GM23248 (cell line): ENCODE data around the gene MAP3K14. TPM values are rescaled to one million over a fixed set of nuclear protein-coding genes. Genes with fewer than 3 reads are reported as not detected.

Source experiments
- DNase-seq: peaks from one replicate; pipeline ENCODE4 v3.0.0-alpha.2; 2015
- H2AFZ ChIP-seq: fragments of 200-600 bp; sonication (generic); 2 replicates; pipeline ENCODE4 v1.6.1; 2016; ENCODE audit warnings: antibody characterized with exemption
- H3F3A ChIP-seq: fragments of 200-600 bp; sonication (generic); 2 replicates; pipeline ENCODE4 v1.6.1; 2016; ENCODE audit warnings: mild to moderate bottlenecking, antibody characterized with exemption, mixed run types; ENCODE audit not compliant: insufficient read depth
- H3K27ac ChIP-seq: fragments of 200-600 bp; sonication (generic); 2 replicates; pipeline ENCODE4 v1.5.1; 2016; ENCODE audit warnings: mild to moderate bottlenecking
- H3K27me3 ChIP-seq: fragments of 200-600 bp; sonication (generic); replicated peaks from 2 replicates; pipeline ENCODE4 v1.6.1; 2016; ENCODE audit warnings: mild to moderate bottlenecking; ENCODE audit not compliant: insufficient read depth
- H3K36me3 ChIP-seq: fragments of 200-600 bp; sonication (generic); 2 replicates; pipeline ENCODE4 v1.6.1; 2016; ENCODE audit warnings: low read depth, mild to moderate bottlenecking
- H3K4me1 ChIP-seq: fragments of 200-600 bp; sonication (generic); 2 replicates; pipeline ENCODE4 v1.6.1; 2016; ENCODE audit warnings: mild to moderate bottlenecking; ENCODE audit not compliant: insufficient read depth
- H3K4me2 ChIP-seq: fragments of 200-600 bp; sonication (generic); one replicate; pipeline ENCODE4 v1.6.1; 2016; ENCODE audit warnings: mild to moderate bottlenecking; ENCODE audit not compliant: unreplicated experiment
- H3K4me3 ChIP-seq: fragments of 200-600 bp; sonication (generic); 2 replicates; pipeline ENCODE4 v1.5.1; 2016; ENCODE audit warnings: mild to moderate bottlenecking
- H3K79me2 ChIP-seq: fragments of 200-600 bp; sonication (generic); 2 replicates; pipeline ENCODE4 v1.6.1; 2016; ENCODE audit warnings: mild to moderate bottlenecking; ENCODE audit not compliant: insufficient read depth
- H3K9ac ChIP-seq: fragments of 200-600 bp; sonication (generic); 2 replicates; pipeline ENCODE4 v1.6.1; 2016; ENCODE audit warnings: mild to moderate bottlenecking
- H3K9me2 ChIP-seq: fragments of 200-600 bp; sonication (generic); 2 replicates; pipeline ENCODE4 v1.6.1; 2016; ENCODE audit warnings: mixed run types, mild to moderate bottlenecking, moderate library complexity; ENCODE audit not compliant: insufficient read depth
- H3K9me3 ChIP-seq: fragments of 200-600 bp; sonication (generic); one replicate; pipeline ENCODE4 v1.6.1; 2017; ENCODE audit warnings: low read depth
- H4K20me1 ChIP-seq: fragments of 200-600 bp; sonication (generic); 2 replicates; pipeline ENCODE4 v1.6.0; 2016; ENCODE audit not compliant: insufficient read depth
- EZH2 ChIP-seq: fragments of 200-600 bp; sonication (generic); IDR thresholded peaks from 2 replicates; pipeline ENCODE4 v1.6.1; 2018; ENCODE audit warnings: antibody characterized with exemption, mild to moderate bottlenecking; ENCODE audit not compliant: insufficient read depth, poor library complexity, severe bottlenecking
- EZH2phosphoT487 ChIP-seq: fragments of 200-600 bp; sonication (generic); IDR thresholded peaks from 2 replicates; pipeline ENCODE4 v1.6.1; 2018; ENCODE audit warnings: antibody characterized with exemption, moderate library complexity, mild to moderate bottlenecking, low read depth; ENCODE audit not compliant: insufficient read depth
- WGBS, 2 experiments: methylation state at CpG; one replicate each; pipeline ENCODE4 v1.1.6; 2015 to 2017; ENCODE audit warnings: low lambda C conversion rate in 2 of 2, low coverage in 1 of 2; ENCODE audit errors: missing lambda C conversion rate in 2 of 2; 5-methylcytosine and 5-hydroxymethylcytosine counted together
- in situ Hi-C: fragments of 300-500 bp; cut with MboI; formaldehyde crosslinking; loops from 2 replicates; pipeline ENCODE4 v1.15.0; 2020
- polyA plus RNA-seq: library from polyadenylated mRNA; unstranded; fragments of >200 nt; fragmentation: Nextera tagmentation; extraction: Ambion mirVana; gene quantifications from 2 replicates; pipeline ENCODE4 v1.2.1, GENCODE V29; 2016
- total RNA-seq: library from RNA; depleted of rRNA; stranded (reverse); fragments of >200 nt; shearing (Covaris generic); gene quantifications from 2 replicates; pipeline ENCODE4 v1.2.3, GENCODE V29; 2014

The MAP3K14 gene
- total and polyA plus RNA-seq, 2 experiments from 2014 or later, result 3.4 to 4.2 TPM

DNA sequence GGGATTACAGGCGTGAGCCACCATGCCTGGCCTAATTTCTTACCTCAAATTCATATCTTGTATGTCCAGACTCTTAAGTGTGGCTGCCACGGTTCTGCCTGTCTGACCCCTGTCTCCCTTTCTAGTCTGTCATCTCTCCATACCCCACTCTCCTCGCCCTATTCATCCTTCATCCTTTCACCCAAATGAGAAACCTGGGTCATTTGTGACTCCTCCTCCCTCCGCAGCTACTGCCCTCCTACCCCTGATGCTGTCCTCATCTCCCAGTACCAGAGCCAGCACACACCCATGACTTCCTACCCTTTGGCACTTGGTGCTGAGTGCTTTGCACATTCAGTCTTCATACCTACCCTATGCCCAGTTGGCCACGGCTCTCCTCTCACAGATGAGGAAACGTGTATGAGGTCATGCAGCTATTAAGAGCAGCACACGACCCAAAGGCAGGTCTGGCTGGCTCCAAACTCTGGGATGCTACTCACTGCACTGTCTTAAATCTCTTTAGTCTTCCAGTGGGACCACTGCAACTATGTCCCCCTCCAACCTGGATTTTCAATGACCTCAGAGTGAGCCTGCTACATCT lies 56.5 kb downstream of the MAP3K14 start:
- in situ Hi-C loops, result no loop called here
- no peak for TF ChIP-seq EZH2phosphoT487
- no peak for TF ChIP-seq EZH2
- Histone ChIP-seq H3K9me2 (no peaks in the 10 kb centered on the region), H3K4me2 (no peak overlapping the region), H3K27ac (no peak overlapping the region), H3K79me2 (no peaks in the 10 kb centered on the region), H3K36me3 (peaks cover 9% of the 10 kb centered on the region; the same call in 1 of the 2 replicates), H2AFZ (no peak overlapping the region), H4K20me1 (no peaks in the 10 kb centered on the region), H3K4me3 (no peak overlapping the region), H3F3A (peaks cover 15% of the 10 kb centered on the region; the same call in 1 of the 2 replicates), H3K4me1 (peaks cover under 1% of the 10 kb centered on the region; the same call in 1 of the 2 replicates), H3K9ac (no peak overlapping the region), H3K27me3 (no peaks in the 10 kb centered on the region), H3K9me3 (no peaks in the 10 kb centered on the region)
- WGBS, 2 experiments, result 67 to 74% methylated on average over 7 of the region's 7 CpGs
- DNase-seq, result peak; percentile 38

DNA sequence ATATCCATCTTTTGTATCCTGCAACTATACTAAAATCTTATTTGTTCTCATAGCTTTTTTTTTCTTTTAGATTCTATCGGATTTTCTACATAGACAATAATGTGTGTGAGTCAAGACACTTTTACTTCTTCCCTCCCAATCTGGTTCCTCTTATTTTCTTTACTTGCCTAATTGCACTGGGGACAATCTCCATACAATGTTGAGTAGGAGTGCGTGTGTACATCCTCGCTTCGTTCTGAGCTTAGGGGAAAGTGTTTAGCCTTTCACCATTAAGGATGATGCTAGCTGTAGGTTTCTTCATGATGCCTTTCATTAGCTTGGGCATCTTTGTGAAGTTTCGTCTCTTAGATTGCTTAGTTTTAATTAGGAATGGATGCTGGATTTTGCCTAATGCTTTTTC lies 57.8 kb downstream of the MAP3K14 start:
- Histone ChIP-seq H3K4me2 (no peak overlapping the region), H3K4me3 (no peak overlapping the region), H3F3A (peaks cover 15% of the 10 kb centered on the region; the same call in 1 of the 2 replicates), H3K27me3 (no peaks in the 10 kb centered on the region), H3K79me2 (no peaks in the 10 kb centered on the region), H3K27ac (no peak overlapping the region), H4K20me1 (no peaks in the 10 kb centered on the region), H2AFZ (no peak overlapping the region), H3K9me2 (no peaks in the 10 kb centered on the region), H3K4me1 (no peaks in the 10 kb centered on the region; the same call in 1 of the 2 replicates), H3K36me3 (no peaks in the 10 kb centered on the region; the same call in 1 of the 2 replicates), H3K9ac (no peak overlapping the region), H3K9me3 (no peaks in the 10 kb centered on the region)
- no peak for TF ChIP-seq EZH2phosphoT487
- TF ChIP-seq EZH2, result no peak
- 62 to 64% methylated on average over 5 of the region's 5 CpGs for WGBS, 2 experiments
- DNase-seq, result no peak
- in situ Hi-C loops, result no loop called here

DNA sequence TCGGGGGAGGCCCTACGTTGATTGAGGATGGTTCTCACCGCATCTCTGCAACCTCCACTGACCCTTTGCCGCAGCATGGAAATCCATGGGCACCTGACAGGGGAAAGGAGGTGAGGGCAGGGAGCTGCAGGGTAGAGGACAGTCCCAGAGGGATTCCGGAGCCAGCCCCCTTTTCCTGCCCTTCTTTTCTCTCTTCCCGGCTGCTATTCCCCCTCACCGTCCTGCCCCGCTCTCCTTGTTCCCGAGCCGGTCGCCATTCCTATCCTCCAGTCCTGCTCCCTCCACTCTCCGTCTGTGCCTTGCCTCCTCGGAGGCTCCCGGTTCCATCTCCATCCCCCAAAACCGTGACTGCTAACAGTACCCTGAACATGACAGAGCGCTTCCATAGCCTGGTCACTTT lies 59.7 kb downstream of the MAP3K14 start:
- no peak for DNase-seq
- in situ Hi-C loops, result no loop called here
- no peak overlapping the region for H3K27ac ChIP-seq
- no peaks in the 10 kb centered on the region for H3K79me2 ChIP-seq
- H3K9me2 ChIP-seq, result no peaks in the 10 kb centered on the region
- H3K9me3 ChIP-seq, result no peaks in the 10 kb centered on the region
- WGBS, 2 experiments, result 48 to 50% methylated on average over 14 to 16 of the region's 16 CpGs
- H3K4me2 ChIP-seq, result no peak overlapping the region
- no peak overlapping the region for H3K4me3 ChIP-seq
- H3K4me1 ChIP-seq, result no peaks in the 10 kb centered on the region
- H3F3A ChIP-seq, result peaks cover 6% of the 10 kb centered on the region; the same call in 1 of the 2 replicates
- no peak overlapping the region for H3K9ac ChIP-seq
- no peaks in the 10 kb centered on the region for H3K27me3 ChIP-seq
- H4K20me1 ChIP-seq, result no peaks in the 10 kb centered on the region
- H3K36me3 ChIP-seq, result no peaks in the 10 kb centered on the region
- no peak overlapping the region for H2AFZ ChIP-seq
- TF ChIP-seq EZH2 (no peak), EZH2phosphoT487 (no peak)

DNA sequence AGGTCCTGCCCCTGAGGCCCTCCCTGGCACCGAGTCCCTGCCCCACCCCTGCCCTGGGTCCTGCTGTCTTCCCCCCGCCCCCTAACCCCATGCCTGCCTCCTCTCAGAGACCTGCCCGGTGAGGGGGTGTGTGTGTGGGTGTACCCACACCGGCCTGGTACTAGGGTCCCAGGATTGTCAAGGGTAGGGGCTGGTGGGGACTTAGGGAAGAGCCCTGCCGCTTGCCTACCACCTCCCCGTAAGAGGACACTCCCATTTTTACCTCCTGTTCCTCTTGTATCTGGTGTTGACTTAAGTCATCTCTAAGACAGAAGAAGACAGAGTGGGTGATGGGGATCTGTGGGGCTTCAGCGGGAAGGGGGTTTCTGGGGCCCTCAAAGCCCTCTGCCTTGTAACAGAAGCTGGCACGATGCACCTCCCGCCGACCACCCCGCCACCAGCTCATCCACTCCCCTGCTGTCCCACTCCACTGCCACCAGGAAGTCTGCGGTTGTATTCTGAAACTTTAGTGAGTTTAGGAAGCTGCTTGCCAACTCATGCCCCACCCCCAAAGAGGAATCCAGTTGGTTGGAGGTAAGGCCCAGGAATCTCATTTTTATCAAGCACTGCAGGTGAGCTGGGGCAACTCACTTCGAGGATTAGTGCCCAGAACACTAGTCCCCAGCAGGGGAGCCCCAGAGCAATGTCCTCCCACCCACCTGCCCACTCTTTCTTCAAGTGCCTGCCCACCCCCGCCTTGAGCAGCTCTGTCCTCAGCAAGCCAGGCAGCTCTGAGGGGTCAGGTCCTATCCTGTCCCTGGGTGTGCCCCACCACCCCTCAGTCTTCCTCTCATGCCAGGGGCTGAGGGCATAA lies 60.5 kb downstream of the MAP3K14 start:
- Histone ChIP-seq H3K27ac (no peak overlapping the region), H3K4me1 (no peaks in the 10 kb centered on the region), H3K36me3 (no peaks in the 10 kb centered on the region), H3K9me3 (no peaks in the 10 kb centered on the region), H4K20me1 (no peaks in the 10 kb centered on the region), H2AFZ (no peak overlapping the region), H3K9ac (no peak overlapping the region), H3K27me3 (no peaks in the 10 kb centered on the region), H3F3A (peaks cover 6% of the 10 kb centered on the region; the same call in 1 of the 2 replicates), H3K79me2 (no peaks in the 10 kb centered on the region), H3K9me2 (no peaks in the 10 kb centered on the region), H3K4me2 (no peak overlapping the region), H3K4me3 (no peak overlapping the region)
- in situ Hi-C loops, result no loop called here
- no peak for TF ChIP-seq EZH2
- no peak for TF ChIP-seq EZH2phosphoT487
- no peak for DNase-seq
- WGBS, 2 experiments, result 78 to 83% methylated on average over 12 to 14 of the region's 14 CpGs
